ENCODE measurements around the gene RASAL1.

The RASAL1 gene

DNA sequence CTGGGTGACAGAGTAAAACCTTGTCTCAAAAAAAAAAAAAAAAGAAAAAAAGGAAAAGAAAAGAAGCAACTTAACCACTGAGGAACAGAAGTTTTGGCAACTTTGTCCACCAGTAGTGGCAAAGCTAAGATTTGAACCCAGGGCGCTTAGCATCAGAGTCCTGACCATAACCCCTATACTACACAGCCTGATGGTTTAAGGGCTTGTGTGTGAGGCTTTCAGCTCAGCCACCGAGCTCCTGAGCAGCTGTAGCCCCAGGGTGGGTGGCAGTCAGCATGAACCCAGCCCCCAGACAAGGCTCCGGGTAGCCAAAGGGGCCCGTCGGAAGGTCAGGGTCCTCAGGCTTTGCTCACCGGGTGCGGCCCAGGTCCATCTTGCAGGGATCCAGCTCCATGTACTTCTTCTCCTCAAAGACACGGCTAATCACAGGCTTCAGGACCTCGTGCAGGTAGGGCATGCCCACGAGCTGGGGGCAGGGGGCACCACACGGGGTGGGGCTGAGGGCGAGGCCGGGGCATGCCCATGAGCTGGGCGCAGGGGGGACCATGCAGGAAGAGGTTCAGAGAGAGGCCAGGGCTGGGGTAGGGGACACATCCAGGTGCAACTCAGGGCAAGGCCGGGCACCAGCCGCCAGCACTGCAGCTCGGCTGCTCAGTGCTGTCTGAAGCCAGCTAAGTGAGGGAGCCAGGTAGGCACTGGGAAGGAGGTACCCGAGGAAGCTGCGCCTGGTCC lies 20.9 kb downstream of the RASAL1 start:
- no peak for DNase-seq

DNA sequence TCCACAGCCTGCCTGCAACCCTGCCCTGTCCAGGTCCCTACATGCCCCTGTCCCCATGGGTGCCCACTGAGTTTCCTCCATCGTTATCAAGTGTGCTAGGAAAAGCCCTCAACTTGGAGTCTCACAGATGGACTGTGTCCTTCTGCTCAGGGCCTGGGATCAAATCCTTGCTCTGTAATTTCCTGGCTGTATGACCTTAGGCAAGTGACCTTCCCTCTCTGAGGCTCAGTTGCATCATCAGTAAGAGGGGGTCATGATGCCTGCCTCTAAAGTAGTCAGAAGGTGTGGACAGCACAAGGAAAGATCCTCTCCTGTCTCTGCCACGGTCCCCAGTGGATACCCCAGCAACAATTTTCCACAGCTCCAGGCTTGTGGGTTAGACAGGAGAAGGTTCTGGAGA lies 22.2 kb downstream of the RASAL1 start:
- DNase-seq, result no peak

DNA sequence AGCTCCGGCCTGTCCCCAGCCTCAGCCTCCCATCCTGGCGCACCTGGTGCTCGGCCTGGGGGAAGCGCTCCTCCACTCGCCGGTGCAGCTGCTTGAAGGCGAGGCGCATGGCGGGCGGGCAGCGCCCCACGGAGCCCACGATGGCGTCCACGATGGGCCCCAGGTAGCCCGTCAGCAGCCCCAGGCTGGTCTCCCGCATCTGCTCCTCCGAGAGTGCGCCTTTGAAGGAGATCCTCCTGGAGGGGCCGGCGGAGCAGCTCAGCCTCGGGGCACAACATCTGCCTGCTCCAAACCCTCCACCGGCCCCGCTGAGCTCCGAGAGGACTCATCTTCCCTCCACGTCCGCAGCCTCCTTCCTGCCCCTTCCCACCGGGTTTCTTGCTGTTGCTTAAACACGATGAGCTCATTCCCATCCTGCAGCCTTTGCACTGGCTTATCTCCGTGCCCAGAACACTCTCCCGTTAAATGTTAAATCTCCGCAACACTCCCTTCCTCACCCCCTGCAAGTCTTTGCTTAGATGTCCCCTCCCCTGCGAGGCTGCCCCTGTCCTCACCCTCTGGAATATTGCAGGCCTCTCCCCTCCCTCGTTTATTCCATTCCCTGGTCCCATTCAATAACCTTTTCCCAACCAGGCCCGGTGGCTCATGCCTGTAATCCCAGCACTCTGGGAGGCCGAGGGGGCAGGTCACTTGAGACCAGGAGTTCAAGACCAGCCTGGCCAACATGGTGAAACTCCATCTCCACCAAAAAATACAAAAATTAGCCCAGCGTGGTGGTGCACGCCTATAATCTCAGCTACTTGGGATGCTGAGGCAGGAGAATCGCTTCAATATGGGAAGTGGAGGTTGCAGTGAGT lies 23.3 kb downstream of the RASAL1 start:
- no peak for DNase-seq

DNA sequence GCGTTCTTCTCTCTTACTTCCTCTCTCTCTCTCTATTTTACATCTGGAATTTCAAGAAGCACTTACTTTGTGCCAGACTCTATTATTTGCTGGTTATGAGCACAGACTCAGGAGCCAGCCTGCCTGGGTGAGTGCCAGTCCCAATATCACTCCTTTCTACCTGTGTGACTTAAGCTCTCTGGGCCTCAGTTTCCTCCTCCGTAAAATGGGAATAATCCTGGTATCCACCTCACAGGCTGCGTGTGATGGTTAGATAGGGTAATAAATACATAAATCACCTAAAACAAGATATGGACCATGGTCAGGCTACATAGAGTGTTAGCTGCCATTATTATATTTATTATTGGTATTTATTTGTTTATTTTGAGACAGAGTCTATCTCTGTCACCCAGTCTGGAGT lies 24.3 kb downstream of the RASAL1 start:
- no peak for DNase-seq

DNA sequence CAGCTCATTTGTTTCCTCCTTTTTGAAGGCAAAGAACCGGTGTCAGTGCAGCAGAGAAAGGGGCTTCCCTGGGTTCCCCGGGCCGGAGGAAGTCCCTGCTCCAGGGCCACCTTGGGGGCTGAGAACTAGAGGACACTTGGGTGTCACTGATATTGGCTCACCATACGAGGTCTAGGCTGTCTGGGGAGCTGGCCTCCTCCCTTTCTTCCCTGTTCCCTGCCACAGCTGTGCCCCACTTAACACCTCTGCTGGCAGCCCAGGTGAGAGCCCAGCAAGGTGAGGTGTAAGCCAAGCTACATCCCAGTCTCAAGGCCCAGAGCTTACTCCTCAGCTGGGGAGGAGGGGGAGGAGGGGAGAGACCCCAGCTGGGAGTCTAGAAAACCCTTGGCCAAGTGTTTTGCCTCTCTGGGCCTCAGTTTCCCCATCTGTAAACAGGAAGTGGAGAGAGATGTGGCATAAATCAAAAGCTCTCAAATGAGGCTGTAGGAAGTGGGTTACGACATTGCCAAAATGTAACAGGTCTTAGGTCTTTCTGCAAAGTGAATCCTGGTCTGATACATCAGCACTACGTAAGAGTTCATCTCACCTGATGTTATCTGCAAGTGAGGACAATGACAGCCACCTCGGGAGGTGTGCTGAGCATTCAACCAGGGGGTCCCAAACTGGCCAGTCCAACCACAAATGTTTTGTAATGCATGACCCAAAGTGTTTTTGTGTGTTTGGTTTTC lies 25.5 kb downstream of the RASAL1 start:
- DNase-seq, result no peak

DNA sequence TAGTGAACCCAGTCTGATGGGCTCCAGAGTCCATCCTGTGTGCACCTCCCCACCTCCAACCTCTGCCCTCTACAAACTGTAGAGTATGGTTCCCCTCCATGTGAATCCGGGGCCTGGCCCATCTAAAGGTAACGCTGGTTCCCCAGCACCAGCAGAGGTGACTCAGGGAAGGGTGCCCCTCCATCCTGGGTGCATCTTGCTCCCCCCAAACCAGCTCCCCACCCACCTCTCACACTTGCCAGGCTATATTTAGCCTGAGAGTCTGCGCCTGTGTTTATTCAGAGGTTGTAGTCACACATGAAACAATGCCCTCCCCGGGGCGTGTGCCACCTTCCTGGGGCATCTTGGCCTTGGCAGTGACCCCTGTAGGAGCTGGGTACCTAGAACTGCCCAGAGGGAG lies 26.2 kb downstream of the RASAL1 start:
- no peak for DNase-seq

DNA sequence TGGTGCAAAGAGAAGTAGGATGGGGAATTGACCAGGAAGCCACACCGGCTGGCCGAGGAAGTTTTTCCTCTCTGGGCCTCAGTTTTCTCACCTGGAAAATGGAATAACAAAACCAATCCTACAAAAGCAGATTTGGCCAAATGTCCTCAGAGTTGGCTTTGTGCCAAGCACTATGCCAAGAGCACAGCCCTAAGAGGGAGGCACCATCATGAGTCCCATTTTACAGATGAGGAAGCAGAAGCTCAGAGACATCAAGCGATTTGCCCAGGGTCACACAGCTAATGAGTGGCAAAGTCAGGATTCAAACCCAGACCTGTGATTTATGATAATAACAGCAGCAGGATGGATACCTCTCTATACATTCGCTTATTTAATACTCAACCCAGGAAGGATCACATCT lies 27.3 kb downstream of the RASAL1 start:
- no peak for DNase-seq

DNA sequence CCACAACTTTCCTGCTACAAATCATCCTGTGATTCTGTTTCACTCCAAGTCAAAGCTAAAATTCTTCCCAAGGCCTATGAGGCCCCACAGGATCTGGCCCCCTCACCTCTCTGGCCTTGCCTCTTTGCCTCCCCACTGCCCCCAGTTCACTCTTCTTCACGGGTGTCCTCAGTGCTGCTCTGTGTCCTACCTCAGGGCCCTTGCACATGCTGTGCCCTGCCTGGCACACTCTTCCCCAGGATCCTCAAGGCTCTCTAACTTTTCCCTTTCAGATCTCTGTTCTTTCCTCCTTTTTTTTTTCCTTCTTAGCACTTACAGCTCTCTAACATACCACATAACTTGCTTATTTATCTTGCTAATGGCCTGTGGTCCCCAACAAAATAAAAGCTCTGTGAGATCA lies 29.2 kb downstream of the RASAL1 start:
- DNase-seq, result no peak

DNA sequence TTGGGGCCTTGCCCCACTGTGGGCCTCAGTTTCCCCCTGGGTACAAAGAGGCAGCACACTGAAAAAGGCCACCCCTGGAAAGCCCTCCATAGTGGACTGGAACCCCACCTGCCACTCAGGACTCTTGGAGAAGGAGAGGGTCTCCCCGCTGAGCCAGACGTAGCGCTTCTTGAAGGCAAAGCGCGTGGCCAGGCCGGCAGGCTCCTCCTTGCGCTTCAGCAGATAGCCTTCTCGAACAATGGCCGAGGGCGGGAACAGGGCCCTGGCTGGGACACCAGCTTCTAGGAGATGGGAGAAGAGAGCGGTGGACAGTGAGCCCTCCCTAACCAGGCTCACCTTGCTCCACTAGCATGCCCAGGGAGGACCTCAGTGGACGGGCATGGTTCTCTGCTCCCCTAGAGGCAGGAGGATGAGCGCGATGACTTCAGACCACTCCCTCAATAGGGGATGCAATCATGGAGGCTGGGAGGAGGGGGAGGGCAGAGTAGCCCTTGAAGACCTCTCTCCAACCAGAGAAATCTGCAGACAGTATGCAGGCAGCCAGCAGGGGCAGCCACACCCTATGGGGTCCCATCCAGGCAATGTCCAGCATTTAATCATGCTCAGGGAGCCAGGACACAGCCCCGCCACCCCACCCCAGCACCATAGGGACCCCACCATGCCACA lies 29.8 kb downstream of the RASAL1 start:
- DNase-seq, result no peak

DNA sequence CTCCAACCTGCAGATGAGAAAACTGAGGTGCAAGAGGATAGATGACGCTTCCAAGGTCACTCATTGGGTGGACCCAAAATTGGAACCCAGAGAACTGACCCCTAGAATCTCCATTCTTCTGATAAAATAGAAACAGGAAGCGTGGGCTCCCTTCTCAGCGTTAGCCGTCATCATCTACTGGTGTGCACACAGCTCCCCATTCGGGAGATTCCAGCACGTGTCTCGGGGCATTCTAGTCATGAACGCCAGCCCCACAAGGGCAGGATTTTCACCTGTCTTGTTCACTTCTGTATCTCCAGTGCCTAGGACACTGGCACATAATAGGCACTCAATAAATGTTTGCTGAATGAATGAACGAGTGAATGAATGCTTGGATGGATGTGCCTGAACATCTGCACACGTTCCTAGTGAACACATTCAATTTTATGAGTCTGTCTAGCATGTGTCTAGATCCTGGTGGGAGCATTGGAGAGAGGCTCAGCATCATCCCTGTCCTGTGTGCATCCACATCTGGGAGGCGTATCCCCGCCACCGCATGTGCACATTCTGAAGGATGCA lies 30.5 kb downstream of the RASAL1 start:
- DNase-seq, result no peak

DNA sequence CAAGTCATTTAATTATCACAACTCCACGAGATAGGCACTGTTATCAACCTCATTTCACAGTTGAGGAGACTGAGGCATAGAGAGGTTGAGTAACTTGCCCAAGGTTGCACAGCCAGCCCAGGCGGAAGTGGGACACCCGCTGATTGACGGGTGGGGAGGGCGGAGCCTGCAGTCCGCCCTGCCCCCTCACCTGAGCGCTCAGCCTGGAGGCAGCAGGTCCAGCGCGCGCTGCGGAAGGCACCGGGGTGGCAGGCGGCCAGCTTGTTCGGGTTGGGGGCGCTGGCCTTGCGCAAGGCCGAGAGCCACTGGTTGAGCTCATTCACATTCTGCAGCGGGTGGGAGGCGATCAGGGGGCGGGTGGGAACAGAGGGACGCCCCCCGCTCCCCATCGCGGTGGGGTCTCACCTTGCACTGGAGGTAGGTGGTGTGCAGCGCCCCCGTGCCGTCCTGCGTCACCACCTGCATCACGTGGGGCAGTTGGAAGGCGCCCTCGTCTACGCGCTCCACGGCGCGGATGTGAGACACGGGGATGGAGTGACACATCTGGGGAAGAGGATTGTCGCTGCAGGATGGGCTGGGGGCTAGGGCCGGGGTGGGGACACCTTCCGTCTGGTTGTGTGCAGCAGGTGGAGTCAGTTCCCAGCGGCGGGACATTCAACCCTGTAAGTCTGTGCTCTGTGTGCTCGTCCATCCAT lies 31.7 kb downstream of the RASAL1 start:
- peak; percentile 60 for DNase-seq

DNA sequence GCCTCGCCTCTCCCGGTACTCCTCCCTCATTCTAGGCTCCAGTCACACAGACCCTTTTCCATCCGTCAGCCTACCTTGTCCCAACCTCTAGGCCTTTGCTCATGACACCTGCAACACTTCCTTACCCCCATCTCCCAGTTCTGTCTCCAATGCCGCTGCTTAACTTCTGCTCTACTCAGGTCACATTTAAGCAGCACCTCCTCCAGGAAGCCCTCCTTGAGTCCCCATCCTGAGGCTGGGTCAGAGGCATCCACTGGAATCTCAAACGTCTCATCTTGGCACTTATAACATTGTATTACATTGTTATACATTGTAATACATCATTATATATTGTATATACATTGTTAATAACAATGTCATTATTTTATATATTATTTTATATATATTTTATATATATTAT lies 32.8 kb downstream of the RASAL1 start:
- DNase-seq, result no peak

DNA sequence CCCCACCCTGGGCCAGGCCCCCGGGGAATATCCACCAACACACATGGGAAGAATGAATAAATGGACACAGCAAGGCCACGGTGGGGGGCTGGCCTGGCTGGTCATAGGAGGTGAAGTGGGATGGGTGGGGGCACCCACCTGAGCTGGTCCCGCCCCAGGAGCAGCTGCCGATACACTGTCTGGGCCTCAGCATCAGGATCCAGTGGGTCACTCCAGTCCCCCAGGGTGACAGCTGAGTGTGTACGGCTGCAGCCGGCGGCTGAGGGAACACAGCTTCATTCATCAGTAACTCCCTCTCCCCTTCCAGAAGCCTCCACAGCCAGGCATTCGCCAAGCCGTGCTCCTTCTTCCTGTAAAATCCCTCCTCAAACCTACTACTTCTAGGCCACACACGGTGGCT lies 33.8 kb downstream of the RASAL1 start:
- no peak for DNase-seq

DNA sequence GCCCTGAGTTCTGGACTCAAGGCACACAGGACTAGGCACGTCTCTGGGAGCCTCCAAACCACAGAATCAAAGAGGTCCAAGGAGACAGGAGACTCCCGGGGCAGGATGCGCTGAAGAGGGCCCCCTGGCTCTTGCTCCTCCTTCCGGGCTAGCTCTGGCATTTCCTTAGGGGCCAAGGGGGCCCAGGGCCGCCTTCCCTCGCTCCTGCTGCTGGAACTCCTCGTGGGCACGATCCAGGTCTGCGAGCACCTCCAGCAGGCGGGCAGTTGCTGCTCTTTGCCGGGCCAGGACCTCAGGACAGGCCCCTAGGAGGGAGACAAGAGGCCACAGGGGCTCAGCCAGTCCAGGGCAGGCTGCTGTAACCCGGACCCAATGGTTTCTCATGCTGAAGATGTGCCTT lies 35.8 kb downstream of the RASAL1 start:
- DNase-seq, result no peak

DNA sequence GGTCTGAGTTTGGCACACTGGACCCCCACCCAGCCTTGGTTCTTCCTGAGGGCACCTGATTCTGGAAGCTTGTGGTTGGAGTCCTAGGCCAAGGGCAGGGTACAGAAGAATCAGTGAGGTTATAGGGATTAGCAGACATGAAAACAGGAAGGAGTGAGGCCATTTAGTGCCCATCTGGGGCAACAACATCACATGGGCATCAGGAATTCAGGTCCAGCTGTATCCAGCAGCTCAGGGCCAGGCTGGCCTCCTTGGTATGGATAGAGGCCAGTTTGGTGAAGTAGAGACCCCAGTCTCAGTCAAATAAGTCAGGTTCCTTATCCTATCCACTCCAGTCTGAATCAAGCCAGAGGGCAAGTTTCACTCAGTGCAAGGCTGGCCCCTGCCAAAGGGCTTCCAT lies 36.2 kb downstream of the RASAL1 start:
- DNase-seq, result no peak

DNA sequence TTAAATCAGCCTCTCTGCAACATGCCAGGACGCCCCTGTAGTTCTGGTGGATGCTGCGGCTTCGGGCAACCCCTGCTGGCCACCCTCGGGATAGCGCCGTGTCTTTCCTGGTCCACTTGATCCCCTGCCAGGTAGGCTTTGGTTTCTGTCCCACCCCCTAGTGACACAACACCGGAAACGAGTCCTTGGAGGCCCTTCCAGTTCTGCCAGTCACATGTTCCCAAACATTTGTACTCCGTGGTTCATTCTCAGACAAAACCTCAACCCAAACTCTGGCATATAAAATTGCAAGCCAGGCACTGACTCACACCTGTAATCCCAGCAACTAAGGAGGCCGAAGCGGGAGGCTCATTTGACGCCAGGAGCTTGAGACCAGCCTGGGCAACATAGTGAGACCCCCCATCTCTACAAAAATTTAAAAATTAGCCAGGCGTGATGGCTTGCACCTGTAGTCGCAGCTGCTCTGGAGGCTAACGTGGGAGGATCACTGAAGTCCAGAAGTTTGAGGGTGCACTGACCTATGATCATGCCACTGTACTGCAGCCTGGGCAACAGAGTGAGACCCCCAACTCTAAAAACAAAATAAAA lies 37.0 kb downstream of the RASAL1 start:
- peak; percentile 68 for DNase-seq

DNA sequence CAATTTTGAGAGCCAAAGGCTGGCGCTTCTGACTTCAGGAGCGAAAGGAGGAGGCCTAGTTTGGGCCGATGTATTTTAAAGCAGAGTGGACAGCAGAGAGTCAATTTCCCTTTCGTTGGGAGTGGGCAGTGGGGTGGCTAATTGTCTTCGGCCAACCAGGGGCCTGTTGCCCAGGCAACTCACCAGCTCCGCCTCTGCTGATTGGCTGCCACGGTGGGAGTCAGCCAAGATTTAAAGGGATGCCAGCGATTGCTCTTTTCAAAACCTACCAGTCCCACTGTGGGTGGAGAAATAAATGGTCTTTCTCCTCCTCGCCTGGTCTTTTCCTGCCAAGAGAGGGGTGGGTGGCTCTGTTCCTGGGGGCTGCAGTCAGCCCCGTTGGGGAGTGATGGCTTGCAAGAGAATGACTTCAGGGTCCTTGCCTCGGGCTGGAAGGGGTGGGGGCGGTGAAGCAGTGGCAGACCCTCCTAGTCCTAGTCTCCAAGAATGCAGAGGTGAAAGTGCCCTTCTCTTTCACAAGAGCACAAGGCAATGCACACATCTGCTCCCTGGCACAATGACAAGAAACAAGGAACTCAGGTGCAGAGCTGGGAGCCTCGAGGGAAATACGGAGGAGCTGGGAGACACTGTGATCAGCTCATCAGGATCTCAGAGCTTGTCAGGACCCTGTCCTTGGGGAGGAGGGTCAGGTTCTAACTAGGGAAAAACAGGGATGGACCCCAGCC lies 37.7 kb downstream of the RASAL1 start:
- DNase-seq, result no peak

DNA sequence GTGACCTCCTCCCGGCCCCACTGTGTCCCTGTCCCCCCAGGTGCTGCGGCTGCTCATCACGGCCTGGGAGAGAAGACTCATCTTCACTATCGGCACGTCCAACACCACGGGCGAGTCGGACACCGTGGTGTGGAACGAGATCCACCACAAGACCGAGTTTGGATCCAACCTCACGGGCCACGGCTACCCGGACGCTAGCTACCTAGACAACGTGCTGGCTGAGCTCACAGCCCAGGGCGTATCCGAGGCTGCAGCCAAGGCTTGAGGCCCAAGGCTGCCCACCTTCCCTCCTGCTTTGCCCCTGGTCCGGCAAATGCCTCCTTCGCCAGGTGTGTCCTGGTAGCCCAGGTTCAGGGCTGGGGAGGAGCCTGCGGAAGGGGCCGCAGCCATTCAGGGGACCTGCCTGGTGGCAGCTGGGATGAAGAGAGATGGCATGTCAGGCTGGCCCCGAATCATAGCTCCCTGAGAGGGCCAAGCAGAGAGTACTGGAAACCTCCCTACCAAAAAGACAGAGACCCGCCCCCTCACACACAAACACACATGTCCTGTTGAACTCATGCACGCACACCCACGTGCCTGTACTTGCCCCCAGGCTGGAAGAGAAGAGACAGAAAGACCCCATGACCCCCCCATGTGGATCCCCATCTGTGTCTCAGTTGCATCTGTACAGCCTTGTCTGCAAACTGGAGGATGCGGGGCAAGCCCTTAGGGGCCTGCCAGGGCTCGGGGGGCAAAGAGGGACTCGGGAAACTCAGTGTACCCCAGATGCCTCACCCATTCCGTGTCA lies 38.7 kb downstream of the RASAL1 start:
- no peak for DNase-seq

DNA sequence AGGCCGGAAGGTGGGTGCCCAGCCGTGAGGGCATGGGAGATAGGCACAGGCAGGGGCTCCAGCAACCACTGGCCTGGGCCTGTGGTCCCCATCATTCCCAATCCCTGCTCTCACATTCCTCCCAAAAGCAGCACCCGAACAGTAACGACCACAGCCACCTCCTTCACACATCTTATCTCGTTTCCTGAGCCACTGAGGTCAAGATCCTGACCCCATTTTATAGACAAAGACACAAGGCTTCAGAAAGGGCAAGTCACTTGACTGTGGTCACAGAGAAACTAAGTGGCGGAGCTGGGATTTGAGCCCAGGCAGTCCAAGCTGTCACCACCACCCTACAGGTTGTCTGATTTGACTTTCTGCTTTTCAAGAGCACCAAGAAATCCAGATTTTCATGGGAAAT lies 40.2 kb downstream of the RASAL1 start:
- DNase-seq, result no peak

DNA sequence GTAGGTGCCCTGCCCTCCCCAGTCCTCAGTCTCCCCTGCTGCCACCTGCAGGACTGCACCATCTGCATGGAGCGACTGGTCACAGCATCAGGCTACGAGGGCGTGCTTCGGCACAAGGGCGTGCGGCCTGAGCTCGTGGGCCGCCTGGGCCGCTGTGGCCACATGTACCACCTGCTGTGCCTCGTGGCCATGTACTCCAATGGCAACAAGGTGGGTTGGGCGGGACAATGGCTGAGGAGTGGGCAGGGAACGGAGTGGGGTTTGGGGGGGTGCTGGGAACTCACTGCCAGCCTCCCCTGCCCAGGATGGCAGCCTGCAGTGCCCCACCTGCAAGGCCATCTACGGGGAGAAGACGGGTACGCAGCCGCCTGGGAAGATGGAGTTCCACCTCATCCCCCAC lies 40.8 kb downstream of the RASAL1 start:
- no peak for DNase-seq
